GM21515 (cell line): ENCODE results near the gene TSEN2.
A peak's percentile ranks its signal among the peaks of the same experiment; 100 is the strongest.

ENCODE experiments used
- ATAC-seq: cut with Tn5 transposase; IDR thresholded peaks from one replicate; pipeline ENCODE4 v1.9.1; 2021; ENCODE audit not compliant: unreplicated experiment

Gene TSEN2

GRCh38 chr3:12545473-12545791, 61.2 kb downstream of the TSEN2 start, which contains the start of gene MKRN2OS:
Gene MKRN2OS, minus strand, starts transcription at chr3:12545499. Its CDS starts 35 bp downstream, at chr3:12545464.
- no peak for ATAC-seq

DNA sequence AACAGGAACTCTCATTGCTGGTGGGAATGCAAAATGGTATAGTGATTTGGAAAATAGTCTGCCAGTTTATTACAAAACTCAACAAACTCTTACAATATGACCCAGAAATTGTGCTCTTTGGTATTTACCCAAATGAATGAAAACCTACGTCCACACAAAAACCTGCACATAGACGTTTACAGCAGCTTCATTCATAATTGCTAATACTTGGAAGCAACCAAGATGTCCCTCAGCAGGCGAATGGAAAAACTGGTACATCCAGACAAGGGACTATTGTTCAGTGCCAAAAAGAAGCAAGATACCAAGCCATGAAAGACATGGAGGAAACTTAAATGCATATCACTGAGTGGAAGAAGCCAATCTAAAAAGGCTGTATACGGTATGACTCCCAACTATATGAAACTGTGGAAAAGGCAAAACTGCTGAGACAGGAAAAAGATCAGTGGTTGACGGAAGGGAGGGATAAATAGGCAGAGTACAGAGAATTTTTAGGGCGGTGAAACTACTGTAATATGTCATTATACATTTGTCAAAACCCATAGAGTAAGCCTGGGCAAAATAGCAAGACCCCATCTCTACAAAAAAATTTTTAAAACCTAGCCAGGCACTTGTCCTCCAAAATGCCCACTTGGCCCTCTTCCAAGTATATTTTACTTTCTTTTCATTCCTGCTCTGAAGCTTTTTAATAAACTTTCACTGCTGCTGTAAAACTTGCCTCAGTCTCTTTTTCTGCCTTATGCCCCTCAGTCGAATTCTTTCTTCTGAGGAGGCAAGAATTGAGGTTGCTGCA, 65.9 kb downstream of the TSEN2 start:
- no peak for ATAC-seq

- no peak for ATAC-seq
Observed at GRCh38 chr3:12553921-12554391, 69.7 kb downstream of the TSEN2 start.

DNA sequence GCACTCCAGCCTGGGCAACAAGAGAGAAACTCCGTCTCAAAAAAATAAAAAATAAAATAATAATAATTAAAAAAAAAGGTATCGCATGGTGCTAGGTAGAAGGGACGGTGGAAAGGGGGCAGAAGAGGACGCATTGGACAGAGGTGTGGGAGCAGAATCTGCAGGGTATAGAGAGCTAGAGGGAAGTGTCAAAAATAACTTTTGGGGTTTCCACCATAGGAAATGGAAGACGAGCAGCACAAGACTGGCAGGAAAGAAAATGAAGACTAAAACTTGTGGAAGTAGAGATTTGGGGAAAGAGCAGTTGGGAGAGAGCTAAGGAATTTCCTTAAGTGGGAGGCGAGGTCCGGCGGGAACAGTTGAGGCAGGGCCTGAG, 72.0 kb downstream of the TSEN2 start:
- peak; percentile 1 for ATAC-seq

GRCh38 chr3:12556690-12557472, 72.6 kb downstream of the TSEN2 start, which contains the start of gene MKRN2:
Gene MKRN2, plus strand, starts transcription at chr3:12557087. Its CDS starts 64 bp downstream, at chr3:12557151.
- peak; percentile 84 for ATAC-seq

GRCh38 chr3:12557473-12558100, 73.3 kb downstream of the TSEN2 start:
- ATAC-seq, result no peak

DNA sequence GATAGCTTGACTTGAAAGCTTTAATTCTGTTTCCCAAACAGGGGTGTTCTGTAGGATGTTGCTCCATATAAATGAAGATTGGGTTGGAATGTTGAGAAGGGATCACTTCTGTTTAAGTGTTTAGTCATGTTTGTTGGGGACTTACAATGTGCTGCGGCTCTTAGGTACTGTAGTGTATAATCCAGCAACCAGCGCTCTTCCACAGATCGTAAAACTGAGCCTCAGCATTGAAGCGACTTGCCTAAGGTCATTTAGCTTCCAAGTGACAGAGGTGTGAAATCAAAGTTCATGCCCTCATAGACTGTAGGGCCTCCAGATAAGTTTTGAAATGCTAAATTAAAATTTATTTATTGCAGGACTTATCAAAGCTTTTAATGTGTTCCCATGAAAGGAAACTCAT, 74.4 kb downstream of the TSEN2 start:
- ATAC-seq, result no peak

DNA sequence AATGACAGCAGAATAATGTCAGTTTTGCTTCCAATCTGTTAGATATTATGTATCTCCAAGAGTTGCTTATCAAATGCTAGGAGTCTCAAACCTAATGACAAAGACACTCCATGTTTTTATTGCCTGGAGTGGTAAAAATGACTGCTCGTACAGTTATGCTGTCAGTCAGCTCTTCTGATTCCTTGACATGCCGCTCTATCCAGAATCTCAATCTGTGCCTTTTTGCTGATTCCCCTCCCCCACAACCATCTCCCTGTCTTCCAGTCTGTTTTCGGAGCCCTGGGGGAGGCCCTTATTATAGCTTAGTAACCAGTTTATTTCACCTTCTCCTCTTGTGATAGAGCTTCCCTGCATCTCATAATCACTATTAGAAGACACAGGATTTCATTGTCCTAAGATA, 75.2 kb downstream of the TSEN2 start:
- ATAC-seq, result no peak

DNA sequence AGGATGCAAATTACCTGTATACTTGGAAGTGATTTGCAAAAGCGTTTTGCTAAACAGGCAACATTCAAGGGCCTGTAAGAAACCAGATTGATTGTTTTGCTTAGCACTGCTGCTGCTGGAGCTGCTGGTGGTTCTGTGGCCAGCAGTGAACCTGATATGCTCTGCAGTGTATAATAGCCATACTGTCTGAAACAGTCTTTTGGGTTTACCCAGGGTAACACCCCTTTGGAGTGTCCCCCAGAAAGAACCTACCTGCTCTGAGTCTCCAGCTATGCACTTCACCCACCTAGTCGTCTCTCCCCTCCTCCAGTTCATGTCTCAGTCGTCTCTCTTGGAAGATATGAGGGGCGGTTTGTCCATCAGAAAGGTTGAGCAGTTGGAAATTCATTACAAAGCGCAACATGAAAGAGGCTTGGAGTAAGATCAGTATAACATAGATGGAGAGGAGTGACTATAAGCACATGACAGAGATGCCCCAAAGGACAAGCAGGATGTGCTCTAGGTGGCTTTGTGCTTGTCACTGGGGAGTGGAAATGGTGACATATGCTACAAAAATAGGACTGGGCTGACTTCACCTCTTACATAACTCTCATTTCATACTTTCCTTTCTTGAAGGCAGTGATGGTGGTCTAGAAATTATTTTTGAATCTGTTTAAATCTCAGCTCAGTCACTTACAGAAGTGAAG, 76.4 kb downstream of the TSEN2 start:
- no peak for ATAC-seq

GRCh38 chr3:12561397-12561796, 77.1 kb downstream of the TSEN2 start:
- ATAC-seq, result no peak

- ATAC-seq, result no peak
Observed at GRCh38 chr3:12562451-12562850, 78.2 kb downstream of the TSEN2 start.

- no peak for ATAC-seq
Observed at GRCh38 chr3:12566976-12567375, 82.7 kb downstream of the TSEN2 start.

- no peak for ATAC-seq
Observed at GRCh38 chr3:12568747-12569146, 84.5 kb downstream of the TSEN2 start.

GRCh38 chr3:12569836-12570235, 85.6 kb downstream of the TSEN2 start:
- ATAC-seq, result no peak

GRCh38 chr3:12571986-12572385, 87.7 kb downstream of the TSEN2 start:
- ATAC-seq, result no peak

DNA sequence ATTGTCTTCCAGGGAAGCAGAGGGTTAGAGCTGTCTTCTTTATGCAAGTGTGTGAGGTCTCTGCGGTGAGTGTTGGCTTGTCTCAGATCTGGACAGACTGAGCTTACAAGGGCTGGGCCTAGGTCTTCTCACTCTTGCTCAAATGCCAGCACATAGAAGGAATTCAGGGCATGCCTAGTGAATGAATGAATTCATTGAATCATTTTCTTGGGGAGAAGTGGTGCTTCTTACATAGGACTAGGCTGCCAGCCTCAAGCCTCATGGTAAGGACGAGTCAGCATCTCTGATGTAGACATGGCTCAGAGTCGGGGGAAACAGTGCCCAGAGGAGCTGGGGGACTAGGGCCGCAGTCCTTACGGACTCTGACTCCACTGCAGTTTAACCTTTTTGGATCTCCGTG, 89.9 kb downstream of the TSEN2 start:
- no peak for ATAC-seq

DNA sequence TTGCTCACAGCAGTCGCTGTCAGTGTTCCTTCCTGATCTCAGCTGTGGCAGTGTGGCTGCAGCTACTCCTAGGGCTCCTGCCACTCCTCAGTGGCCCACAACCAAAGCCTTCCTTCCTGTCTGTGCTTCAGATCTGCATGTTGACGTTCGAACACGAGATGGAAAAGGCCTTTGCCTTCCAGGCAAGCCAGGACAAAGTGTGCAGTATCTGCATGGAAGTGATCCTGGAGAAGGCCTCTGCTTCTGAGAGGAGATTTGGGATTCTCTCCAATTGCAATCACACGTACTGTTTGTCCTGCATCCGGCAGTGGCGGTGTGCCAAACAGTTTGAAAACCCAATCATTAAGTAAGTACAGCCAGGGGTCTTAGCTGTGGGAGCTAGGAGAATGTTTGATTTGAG, 90.4 kb downstream of the TSEN2 start:
- ATAC-seq, result no peak

DNA sequence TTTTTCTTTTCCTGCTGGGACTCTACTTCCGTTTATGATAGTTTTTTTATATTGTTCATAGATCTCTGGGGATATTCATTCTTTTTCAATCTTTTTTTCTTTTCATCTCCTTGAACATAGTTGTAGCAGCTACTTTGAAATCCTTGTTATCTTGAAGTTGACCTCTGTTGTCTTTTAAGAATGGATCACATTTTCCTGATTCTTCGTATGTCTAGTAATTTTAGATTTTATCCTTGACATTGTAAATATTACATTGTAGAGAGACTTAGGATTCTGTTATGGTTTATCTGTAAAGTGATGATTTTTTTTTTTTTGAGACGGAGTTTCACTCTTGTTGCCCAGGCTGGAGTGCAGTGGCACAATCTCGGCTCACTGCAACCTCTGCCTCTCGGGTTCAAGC, 93.1 kb downstream of the TSEN2 start:
- no peak for ATAC-seq

- ATAC-seq, result no peak
Observed at GRCh38 chr3:12578742-12579141, 94.5 kb downstream of the TSEN2 start.

- ATAC-seq, result no peak
Observed at GRCh38 chr3:12579456-12579855, 95.2 kb downstream of the TSEN2 start.

DNA sequence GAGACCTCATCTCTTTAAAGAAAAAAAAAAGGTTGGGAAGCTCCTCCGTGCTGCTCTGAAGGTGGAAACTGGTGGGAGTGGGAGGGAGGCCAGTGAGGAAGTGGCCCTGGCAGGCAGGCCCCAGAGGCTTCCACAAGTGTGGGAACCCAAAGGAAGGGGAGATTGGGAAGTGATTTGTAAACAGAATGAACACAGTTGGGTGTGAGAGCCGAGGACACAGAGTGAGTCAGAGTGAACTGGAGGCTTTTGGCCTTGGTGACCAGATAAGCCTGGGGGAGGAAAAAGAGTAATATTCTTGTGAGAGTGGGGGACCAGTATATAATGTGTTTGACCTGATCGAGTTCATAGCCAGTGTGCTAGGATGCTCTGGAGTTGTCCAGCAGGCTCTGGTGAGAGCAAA, 95.6 kb downstream of the TSEN2 start:
- ATAC-seq, result no peak
